ENCODE results near the gene PSMD14. TPM values are rescaled to one million over a fixed set of nuclear protein-coding genes. Genes with fewer than 3 reads are reported as not detected.

Gene PSMD14
- polyA plus RNA-seq, 10 donors: 36.8 to 49.7 (median 44.3) TPM

- no peak for DNase-seq
These were observed 66.2 kb downstream of the PSMD14 start for GRCh38 chr2:161374446-161374845.

- no peak for DNase-seq
These were observed 71.5 kb downstream of the PSMD14 start for GRCh38 chr2:161379740-161380139.

- DNase-seq: peak in 1 of 3 donors; percentile 38
These were observed 73.3 kb downstream of the PSMD14 start for GRCh38 chr2:161381546-161381945.

GRCh38 chr2:161382747-161383146, 74.5 kb downstream of the PSMD14 start:
- no peak for DNase-seq

GRCh38 chr2:161384864-161385263, 76.6 kb downstream of the PSMD14 start:
- DNase-seq: no peak

- DNase-seq: no peak
These were observed 78.1 kb downstream of the PSMD14 start for GRCh38 chr2:161386228-161386824.

GRCh38 chr2:161388146-161388779, 80.0 kb downstream of the PSMD14 start:
- DNase-seq: no peak

- no peak for DNase-seq
These were observed 83.7 kb downstream of the PSMD14 start for GRCh38 chr2:161391737-161392506.

- no peak for DNase-seq
These were observed 91.9 kb downstream of the PSMD14 start for GRCh38 chr2:161400076-161400475.

- no peak for DNase-seq
These were observed 94.1 kb downstream of the PSMD14 start for GRCh38 chr2:161402297-161402696.

- no peak for DNase-seq
These were observed 98.1 kb downstream of the PSMD14 start for GRCh38 chr2:161406316-161406715.

- DNase-seq: no peak
These were observed 99.4 kb downstream of the PSMD14 start for GRCh38 chr2:161407597-161407996.

- DNase-seq: no peak
These were observed 101.2 kb downstream of the PSMD14 start for GRCh38 chr2:161409308-161409907.

- DNase-seq: no peak
These were observed 104.1 kb downstream of the PSMD14 start for GRCh38 chr2:161412346-161412745.

GRCh38 chr2:161414042-161415033, 106.1 kb downstream of the PSMD14 start:
- DNase-seq: peak in 2 of 3 donors; percentile 33 to 73

- peak in 1 of 3 donors; percentile 61 for DNase-seq
These were observed 107.1 kb downstream of the PSMD14 start for GRCh38 chr2:161415034-161415986.

- DNase-seq: peak in 2 of 3 donors; percentile 26 to 70
These were observed 107.9 kb downstream of the PSMD14 start, which contains the start of gene TBR1 for GRCh38 chr2:161415987-161416707. Gene TBR1 (plus strand): TSS chr2:161416297. CDS start chr2:161416411, 114 bp downstream.

- peak in 1 of 3 donors; percentile 44 for DNase-seq
These were observed 108.6 kb downstream of the PSMD14 start for GRCh38 chr2:161416708-161417437.

Data from muscle of back (tissue), 11 donors.